SU-DHL-6 (cell line): ENCODE measurements around the gene C2orf49.
A peak's percentile ranks its signal among the peaks of the same experiment; 100 is the strongest.

Experiments
- H2AFZ ChIP-seq: fragments of 200-600 bp; sonication (generic); 2 replicates; pipeline ENCODE4 v1.6.1; 2014; ENCODE audit warnings: low read depth, mild to moderate bottlenecking, moderate library complexity, mixed read lengths, antibody characterized with exemption, low read length; ENCODE audit not compliant: severe bottlenecking
- H3F3A ChIP-seq: fragments of 200-600 bp; shearing (Covaris generic); 2 replicates; pipeline ENCODE4 v1.6.0; 2016; ENCODE audit warnings: antibody characterized with exemption, mild to moderate bottlenecking; ENCODE audit not compliant: insufficient read depth
- H3K27ac ChIP-seq: fragments of 200-600 bp; sonication (generic); 2 replicates; pipeline ENCODE4 v1.5.1; 2016; ENCODE audit warnings: low read depth, mild to moderate bottlenecking, low read length, moderate library complexity, mixed read lengths
- H3K27me3 ChIP-seq: fragments of 200-600 bp; sonication (generic), shearing (Covaris generic); 2 replicates; pipeline ENCODE4 v1.6.0; 2014; ENCODE audit warnings: mild to moderate bottlenecking, low read length
- H3K36me3 ChIP-seq: fragments of 200-600 bp; sonication (generic); 2 replicates; pipeline ENCODE4 v1.6.1; 2014; ENCODE audit warnings: mild to moderate bottlenecking, low read length, mixed read lengths
- H3K4me2 ChIP-seq: fragments of 300-600, 200-600 bp; shearing (Covaris generic), sonication (generic); 2 replicates; pipeline ENCODE4 v1.6.0; 2014; ENCODE audit warnings: low read length, low read depth, mild to moderate bottlenecking; ENCODE audit not compliant: poor library complexity, severe bottlenecking
- H3K4me3 ChIP-seq: fragments of 200-600 bp; sonication (generic); 2 replicates; pipeline ENCODE4 v1.5.1; 2014; ENCODE audit warnings: antibody characterized with exemption, low read length, mild to moderate bottlenecking, mixed read lengths; ENCODE audit not compliant: insufficient read depth, poor library complexity, severe bottlenecking
- H3K79me2 ChIP-seq: fragments of 200-600 bp; sonication (generic); 2 replicates; pipeline ENCODE4 v1.6.1; 2014; ENCODE audit warnings: mild to moderate bottlenecking, low read length, moderate library complexity; ENCODE audit not compliant: insufficient read depth
- H3K9ac ChIP-seq: fragments of 200-600 bp; sonication (generic); 2 replicates; pipeline ENCODE4 v1.7.0; 2014; ENCODE audit warnings: mild to moderate bottlenecking, low read length
- H3K9me2 ChIP-seq: fragments of 200-600 bp; sonication (generic); replicated peaks from 2 replicates; pipeline ENCODE4 v1.6.1; 2014; ENCODE audit warnings: low read length; ENCODE audit not compliant: insufficient read depth
- H3K9me3 ChIP-seq: fragments of 200-600 bp; sonication (generic); 2 replicates; pipeline ENCODE4 v1.6.1; 2014; ENCODE audit warnings: low read length, mixed read lengths; ENCODE audit not compliant: insufficient read depth
- H4K20me1 ChIP-seq: fragments of 200-600 bp; sonication (generic); 2 replicates; pipeline ENCODE4 v1.6.1; 2014; ENCODE audit warnings: low read depth, mild to moderate bottlenecking, antibody characterized with exemption, low read length, moderate library complexity, mixed read lengths
- CTCF ChIP-seq: fragments of 200-600 bp; sonication (generic); IDR thresholded peaks from one replicate; pipeline ENCODE4 v1.5.1; 2017; ENCODE audit warnings: antibody characterized with exemption, mild to moderate bottlenecking, low read length, moderate library complexity; ENCODE audit not compliant: insufficient read depth, poor library complexity, severe bottlenecking
- EZH2phosphoT487 ChIP-seq: fragments of 200-600 bp; sonication (generic), shearing (Covaris generic); conservative IDR thresholded peaks from 2 replicates; pipeline ENCODE4 v1.6.1; 2018; ENCODE audit warnings: mild to moderate bottlenecking, antibody characterized with exemption, low read length, moderate library complexity, mixed read lengths

The C2orf49 gene

DNA sequence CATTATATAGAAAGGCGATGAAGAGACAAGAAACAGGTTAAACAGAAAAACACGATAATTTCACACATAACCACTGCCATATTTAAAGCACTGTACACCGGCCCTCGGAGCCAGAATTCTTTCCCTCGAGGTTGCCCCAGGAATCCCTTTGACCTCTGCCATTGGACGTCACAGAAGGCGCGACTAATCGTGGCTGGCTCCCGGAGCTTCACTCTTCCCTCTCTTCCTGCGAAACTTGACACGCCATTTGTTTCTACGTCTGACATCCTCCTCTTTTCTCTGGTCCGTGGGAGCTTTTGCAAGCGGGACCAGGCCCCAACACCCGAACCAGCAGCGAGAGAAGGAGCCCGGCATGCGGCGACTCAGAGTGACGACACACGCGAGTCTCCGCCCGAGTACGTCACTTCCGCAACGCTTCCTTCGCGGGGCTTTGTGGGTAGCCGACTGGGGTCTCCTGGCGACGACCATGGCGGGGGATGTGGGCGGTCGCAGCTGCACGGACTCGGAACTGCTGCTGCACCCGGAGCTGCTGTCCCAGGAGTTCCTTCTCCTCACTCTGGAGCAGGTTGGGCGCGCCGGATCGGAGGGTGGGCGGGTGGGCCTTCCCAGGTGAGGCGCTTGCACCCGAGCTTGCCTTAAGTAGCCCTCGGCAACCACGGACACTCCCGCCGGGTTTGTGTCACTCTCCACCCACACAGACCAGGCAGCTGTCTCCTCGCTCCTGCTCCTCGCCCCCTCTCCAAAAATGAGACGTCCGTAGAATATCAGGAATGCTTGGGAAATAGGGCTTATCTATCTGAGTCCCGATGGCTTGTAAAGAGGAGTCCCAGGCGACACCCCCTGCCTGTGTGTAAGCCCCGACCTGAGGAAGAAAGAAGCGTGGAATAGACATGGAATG lies at the start of gene C2orf49:
TSS of gene C2orf49 (plus strand) at position 419 of the 898 bp plus-strand sequence. CDS start at position 467, 48 bp downstream.
- Histone ChIP-seq H3K27me3 (no peaks in the 10 kb centered on the region), H2AFZ (peak within 1 kb of the TSS; percentile 91), H3K4me3 (peak within 1 kb of the TSS; percentile 99), H3K4me2 (peak within 1 kb of the TSS; percentile 79), H3K9me2 (no peaks in the 10 kb centered on the region), H3K36me3 (peaks cover 15% of the 10 kb centered on the region; the same call in 1 of the 2 replicates), H3K9ac (peak within 1 kb of the TSS; percentile 81), H4K20me1 (peaks cover 3% of the 10 kb centered on the region; the same call in 1 of the 2 replicates), H3K9me3 (no peaks in the 10 kb centered on the region), H3K79me2 (peaks cover 52% of the 10 kb centered on the region), H3K27ac (peak within 1 kb of the TSS; percentile 68), H3F3A (no peaks in the 10 kb centered on the region)
- TF ChIP-seq EZH2phosphoT487 (no peak), CTCF (no peak)

DNA sequence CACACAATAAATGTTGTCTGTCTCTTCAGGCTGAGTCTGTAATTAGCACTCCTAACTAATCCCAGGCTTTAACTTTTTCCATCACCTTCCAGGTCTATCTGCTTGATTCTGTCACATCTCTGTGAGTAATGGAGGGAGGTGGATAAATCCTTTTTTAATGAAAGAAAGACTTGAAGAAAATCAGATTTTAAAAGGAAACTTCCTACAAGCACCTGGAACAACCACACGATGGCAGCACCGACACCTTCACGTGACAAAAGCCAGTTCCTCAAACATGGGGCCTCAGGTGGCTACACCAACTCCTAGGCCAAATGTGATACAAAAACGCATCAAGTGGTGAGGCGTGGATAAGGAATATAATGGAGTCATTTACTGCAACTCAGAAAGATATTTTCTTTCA lies 49.6 kb upstream of the C2orf49 start:
- no peaks in the 10 kb centered on the region for H3K9me2 ChIP-seq
- no peaks in the 10 kb centered on the region for H3F3A ChIP-seq
- no peaks in the 10 kb centered on the region for H3K27me3 ChIP-seq
- no peak overlapping the region for H3K27ac ChIP-seq
- H2AFZ ChIP-seq, result no peak overlapping the region
- peaks cover 15% of the 10 kb centered on the region; the same call in 1 of the 2 replicates for H3K36me3 ChIP-seq
- peaks cover 3% of the 10 kb centered on the region; the same call in 1 of the 2 replicates for H3K79me2 ChIP-seq
- H3K4me2 ChIP-seq, result no peak overlapping the region
- H4K20me1 ChIP-seq, result no peaks in the 10 kb centered on the region; the same call in 1 of the 2 replicates
- no peaks in the 10 kb centered on the region for H3K9me3 ChIP-seq
- no peak overlapping the region for H3K9ac ChIP-seq
- TF ChIP-seq EZH2phosphoT487 (no peak), CTCF (peak; percentile 21)
- no peak overlapping the region for H3K4me3 ChIP-seq

DNA sequence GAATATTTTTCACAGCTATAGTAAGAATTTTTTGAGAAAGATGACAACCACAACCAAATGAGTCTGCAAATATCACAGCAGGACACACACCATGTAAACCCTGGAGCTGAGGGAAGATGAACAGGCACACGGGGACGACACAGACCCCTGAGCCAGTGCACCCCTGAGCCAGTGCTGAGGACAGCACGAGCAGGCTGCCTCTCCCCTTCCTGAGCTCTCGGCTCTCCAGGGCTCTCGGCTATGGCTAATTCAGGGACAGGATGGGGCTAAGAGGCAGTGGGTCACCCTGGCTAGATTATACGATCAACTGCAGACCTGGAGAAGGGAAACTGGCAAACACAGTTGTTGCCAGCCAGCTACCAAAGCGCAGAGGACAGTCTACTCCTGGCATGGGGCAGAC lies 49.2 kb upstream of the C2orf49 start:
- Histone ChIP-seq H4K20me1 (no peaks in the 10 kb centered on the region; the same call in 1 of the 2 replicates), H3K36me3 (peaks cover 15% of the 10 kb centered on the region; the same call in 1 of the 2 replicates), H3K79me2 (peaks cover 3% of the 10 kb centered on the region; the same call in 1 of the 2 replicates), H3F3A (no peaks in the 10 kb centered on the region), H3K4me3 (no peak overlapping the region), H3K9me2 (no peaks in the 10 kb centered on the region), H3K4me2 (no peak overlapping the region), H3K9me3 (no peaks in the 10 kb centered on the region), H3K27me3 (no peaks in the 10 kb centered on the region), H2AFZ (no peak overlapping the region), H3K9ac (no peak overlapping the region), H3K27ac (no peak overlapping the region)
- TF ChIP-seq CTCF (no peak), EZH2phosphoT487 (no peak)
